ENCODE results near the gene TGFB3.

The TGFB3 gene

DNA sequence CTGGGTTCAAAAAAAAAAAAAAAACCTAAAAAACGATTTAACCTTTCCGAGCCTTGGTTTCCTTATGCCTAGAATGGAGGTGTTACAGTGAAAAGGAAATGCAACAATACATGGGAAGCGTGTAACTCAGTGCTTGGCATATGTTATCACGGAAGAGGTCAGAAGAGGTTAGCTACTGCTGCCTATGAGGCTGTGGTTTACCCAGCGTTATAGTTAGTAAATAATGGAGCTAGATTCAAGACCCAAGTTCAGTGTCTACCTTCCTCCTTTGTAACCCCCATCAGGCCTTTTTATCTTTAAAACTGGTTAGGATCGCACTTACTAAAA is 4.6 kb upstream of the TGFB3 start:
- no peak for DNase-seq

DNA sequence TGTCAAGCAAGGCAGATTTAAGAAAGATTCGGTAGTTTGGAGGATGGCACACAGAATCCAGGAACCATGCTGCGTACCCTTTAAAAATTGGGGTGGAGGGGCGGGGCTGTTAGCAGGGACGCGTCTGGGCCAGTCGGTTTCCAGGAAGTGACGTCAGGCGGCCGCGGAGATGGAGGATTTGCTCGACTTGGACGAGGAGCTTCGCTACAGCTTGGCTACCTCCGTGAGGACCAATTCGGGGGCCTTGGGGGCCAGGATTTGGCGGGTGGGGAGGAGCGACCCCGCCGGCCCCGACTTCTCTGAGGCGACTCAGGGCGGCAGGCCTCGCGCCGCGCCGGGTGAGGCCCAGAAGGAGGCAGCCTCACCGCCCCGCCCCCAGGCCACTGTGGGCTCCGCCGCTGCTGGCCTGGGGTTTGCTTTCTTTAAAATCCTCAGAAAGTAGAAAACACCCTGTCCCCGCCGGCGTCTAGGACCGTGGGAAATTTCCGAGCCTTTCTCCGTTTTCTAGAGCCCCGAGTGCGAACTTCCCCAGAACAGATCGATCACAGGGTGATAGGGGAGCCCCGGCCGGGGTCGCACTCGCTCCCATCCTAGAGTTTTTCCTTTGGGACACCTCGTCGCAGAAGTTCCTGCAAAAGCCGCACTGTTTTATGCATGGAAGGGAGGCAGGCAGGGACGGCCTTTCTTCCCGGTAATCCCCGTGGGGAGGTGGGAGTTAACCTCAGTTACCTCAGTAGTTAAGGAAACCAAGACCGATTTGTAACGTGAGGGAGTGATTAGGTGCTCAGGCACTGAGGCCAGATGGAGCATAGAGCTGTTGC is 4.0 kb upstream of the TGFB3 start, which contains the start of gene IFT43:
TSS of gene IFT43 (plus strand) at position 146 of the 821 bp plus-strand sequence. CDS start at position 170, 24 bp downstream.
- DNase-seq: peak; percentile 81 to 90 (median 88)

DNA sequence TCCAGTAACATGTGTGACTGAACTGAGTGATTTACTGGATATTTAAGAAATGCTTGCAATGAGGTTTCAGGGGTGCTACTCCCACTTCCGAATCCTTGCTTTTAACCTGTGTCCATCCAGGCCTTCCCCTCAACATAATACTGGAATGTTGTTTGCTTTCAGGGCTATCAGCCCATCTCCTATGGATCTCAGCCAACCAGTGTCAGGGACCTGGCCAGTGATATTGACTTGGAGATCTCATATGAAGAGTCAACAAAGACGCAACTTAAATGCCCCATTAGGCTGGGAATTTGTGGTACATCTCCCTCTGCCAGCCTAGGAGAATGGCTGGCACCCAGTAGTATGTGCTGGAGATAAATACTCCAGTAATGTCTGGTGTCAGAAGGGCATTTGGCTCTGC is 2.9 kb upstream of the TGFB3 start:
- DNase-seq: no peak

- DNase-seq: no peak
These were observed 1.2 kb upstream of the TGFB3 start for GRCh38 chr14:75983019-75983358.

- peak; percentile 52 to 87 (median 72) for DNase-seq
These were observed 647 bp upstream of the TGFB3 start for GRCh38 chr14:75982266-75983018.

- no peak for DNase-seq
These were observed 939 bp downstream of the TGFB3 start for GRCh38 chr14:75980856-75981255.

DNA sequence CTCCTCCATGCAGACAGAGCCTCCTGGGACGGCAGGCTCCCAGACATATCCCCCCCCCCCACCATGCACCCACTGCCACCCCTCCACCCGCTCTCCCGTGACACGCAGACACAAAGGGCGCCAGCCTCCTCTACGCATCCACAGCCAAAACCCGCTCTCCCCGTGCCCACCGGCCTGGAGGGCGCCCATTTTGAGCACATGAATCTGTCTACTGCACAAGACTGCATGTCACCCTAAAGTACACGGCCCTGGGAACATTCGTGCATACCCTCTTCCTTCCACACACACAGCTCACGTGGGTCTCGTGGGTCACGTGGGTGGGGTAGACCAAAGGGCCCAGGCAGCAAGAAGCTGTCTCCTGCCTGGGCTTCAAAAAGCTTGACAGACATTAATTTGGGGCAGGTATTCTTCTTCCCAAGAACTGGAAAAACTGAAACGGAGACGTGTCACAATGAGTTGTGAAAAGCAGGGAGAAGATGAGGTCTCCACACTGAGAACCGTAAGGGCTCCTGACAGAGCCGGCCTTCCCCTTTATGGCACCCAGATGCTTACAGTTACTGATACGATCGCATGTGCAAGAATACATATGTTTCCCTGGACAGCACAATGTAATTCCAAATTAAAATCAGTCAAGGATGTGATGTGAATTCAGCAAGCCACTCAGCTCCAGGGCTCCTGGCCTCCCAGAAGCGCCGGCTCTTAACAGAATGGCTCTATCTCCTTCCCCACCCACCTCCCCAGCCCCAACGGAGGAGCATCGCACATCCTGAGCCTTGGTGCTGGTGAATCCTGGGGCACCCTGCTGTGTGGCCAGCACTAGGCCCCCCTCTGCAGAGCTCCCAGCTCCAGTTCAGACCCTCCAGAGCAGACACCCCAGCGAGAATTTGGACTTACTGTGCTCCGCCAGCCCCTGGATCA is 1.9 kb downstream of the TGFB3 start:
- no peak for DNase-seq

DNA sequence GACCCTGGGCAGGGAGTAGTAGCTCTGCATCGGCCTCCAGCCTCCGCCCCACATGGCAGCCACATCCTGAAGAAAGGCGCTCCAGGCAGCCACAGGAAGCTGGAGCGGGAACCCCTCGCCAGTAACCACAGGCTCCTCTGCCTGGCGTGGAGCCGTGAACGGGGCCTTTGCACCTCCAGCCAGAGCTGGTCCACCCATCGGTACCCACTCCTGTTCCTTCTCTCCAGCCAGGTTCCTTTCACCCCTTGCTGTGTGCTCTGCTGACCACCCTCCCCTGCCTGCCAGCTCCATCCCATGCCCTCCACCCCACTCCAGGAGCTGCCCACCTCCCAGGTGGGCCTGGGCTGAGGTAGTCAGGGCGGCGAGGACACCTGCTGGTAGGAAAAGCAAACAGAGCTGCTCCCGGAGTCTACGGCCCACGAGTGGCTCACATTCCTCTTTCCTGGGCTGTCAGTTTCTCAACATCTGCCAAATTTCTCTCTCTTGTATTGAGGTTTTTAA is 2.7 kb downstream of the TGFB3 start:
- DNase-seq: peak in 4 of 6 experiments; percentile 4 to 17 (median 7)

GRCh38 chr14:75978249-75978731 is 3.5 kb downstream of the TGFB3 start:
- peak in 4 of 6 experiments; percentile 11 to 39 (median 24) for DNase-seq

- no peak for DNase-seq
These were observed 4.2 kb downstream of the TGFB3 start for GRCh38 chr14:75977582-75977943.

DNA sequence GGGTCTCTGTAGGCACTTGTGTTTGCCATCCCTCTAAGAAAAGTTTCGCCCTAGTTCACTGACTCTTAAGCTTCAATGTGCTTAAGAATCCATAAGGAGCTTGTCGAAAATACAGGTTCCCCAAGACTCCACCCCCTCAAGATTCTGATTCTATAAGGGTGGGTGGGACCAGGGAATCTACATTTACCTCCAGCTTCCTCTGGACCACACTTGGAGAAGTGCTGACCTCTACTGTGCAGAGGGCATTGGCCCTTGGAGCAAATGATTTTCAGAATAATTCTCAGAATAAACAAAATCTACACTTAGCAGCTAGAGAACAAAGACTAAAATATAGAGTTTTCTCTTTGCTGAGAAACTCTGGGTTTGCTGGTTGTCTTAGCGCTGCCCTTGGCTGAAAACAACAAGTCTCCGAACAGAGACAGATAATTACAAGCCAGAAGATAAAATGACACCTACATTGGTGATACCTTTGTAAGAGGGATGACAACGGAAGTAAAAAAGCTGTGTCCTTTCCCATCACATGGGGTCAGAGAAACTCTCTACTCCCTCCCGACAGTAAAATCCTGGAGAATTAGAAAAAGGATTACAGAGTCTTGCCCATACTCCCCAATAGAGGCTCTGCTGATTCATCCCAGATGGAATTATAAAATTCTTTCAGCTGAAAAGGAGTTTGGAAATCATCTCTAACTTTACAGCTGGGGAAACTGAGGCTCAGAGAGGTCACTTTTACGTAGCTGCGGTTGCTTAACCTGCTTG is 4.8 kb downstream of the TGFB3 start:
- DNase-seq: no peak

DNA sequence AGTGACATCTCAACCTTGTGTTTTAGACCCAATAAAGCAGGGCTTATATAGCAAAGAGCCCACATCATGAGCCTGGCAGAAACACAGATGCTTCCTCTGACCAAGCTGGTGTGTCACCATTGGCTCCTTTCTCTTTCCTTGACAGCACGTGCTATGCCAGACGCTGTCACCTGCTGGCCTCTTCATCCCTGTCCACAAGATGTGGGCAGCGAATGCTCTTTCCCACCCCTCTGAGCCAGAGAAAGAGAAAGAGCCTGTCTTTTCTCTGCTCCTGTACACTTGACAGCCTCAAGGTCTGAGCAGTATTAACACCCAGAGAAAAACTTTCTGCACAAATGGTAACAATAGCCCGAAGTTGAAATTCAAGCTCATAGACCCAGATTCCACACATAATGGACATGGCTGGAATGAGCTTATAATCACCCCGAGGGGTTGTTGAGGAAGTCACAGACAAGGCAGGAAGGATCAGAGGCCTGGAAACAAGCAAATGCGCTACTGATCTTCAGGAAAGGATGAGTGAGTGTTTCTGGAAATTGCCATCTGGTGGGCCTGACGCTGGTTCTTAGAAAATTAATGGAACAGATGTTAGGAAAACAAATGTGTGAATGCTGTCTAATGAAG is 8.9 kb downstream of the TGFB3 start:
- DNase-seq: no peak

- no peak for DNase-seq
These were observed 10.3 kb downstream of the TGFB3 start for GRCh38 chr14:75971509-75971908.

DNA sequence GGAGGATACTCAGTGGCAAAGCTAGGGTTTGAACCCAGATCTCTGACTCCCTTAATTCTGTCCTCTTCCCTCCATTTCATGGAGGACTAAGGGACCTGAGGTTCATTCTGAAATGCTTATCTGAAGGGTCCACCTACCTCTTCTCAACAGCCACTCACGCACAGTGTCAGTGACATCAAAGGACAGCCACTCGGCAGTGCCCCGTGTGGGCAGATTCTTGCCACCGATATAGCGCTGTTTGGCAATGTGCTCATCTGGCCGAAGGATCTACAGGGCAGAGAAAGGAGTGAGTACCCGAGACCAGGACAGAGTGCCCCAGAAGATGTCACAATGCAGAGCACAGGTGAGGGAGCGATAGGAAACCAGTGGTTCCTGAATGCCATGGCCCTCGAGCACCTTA is 10.8 kb downstream of the TGFB3 start:
- no peak for DNase-seq

GRCh38 chr14:75969891-75970290 is 11.9 kb downstream of the TGFB3 start:
- no peak for DNase-seq

- DNase-seq: no peak
These were observed 12.7 kb downstream of the TGFB3 start for GRCh38 chr14:75969126-75969525.

GRCh38 chr14:75968456-75968855 is 13.3 kb downstream of the TGFB3 start:
- DNase-seq: no peak

DNA sequence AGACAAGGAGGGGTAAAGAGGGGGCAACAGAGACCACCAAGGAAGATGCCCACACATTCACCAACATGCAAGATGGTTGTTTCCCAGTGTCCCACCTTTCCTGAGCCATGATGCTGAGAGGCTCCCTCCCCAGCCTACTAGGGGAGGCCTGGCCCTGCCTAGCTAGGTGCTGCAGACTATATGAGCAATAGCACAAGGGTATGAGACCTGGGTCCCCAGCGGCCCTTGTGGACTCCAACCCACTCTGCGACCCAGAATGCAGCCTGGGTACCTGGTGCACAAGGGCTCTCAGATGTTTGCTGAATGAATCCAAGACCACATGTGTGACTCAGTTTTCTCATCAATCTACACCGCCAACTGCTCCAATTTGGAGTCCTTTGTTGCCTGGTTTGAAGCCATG is 13.9 kb downstream of the TGFB3 start:
- no peak for DNase-seq

- DNase-seq: no peak
These were observed 20.1 kb downstream of the TGFB3 start for GRCh38 chr14:75961662-75962061.

DNA sequence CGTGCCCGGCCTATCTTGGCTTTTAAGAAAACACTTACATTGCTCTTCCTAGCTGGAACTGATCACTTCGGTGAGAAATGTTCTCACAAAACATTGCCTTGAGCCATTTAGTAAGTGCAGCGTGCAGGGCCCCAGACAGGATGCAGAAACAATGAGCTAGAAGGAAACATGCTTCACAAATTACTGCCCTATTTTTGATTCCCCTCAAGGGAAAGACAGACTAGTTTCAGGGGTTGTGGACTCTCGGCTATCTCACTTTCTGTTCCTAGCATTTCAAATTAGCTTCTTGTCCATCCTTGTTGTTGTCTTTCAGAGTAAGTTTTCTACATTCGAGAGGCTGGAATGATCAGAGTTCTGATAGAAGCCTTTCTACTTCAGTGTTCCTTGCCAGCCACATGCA is 21.6 kb downstream of the TGFB3 start:
- no peak for DNase-seq

GRCh38 chr14:75959031-75959430 is 22.8 kb downstream of the TGFB3 start:
- DNase-seq: no peak

DNA sequence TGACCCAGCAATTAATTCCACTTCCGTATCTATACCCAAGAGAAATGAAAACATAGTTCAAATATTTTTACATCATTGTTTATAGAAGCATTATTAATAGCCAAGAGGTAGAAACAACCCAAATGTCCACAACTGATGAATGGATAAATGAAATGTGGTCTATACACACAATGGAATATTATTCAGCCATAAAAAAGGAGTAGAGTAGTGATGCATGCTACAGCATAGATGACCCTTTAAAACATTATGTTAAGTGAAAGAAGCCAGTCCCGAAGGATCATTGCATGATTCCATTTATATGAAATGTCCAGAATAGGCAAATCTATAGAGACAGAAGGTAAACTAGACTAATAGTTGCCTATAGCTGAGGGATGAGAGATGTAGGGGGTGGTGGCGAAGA is 29.3 kb downstream of the TGFB3 start:
- no peak for DNase-seq

All from stimulated activated naive CD4-positive, alpha-beta T cell (primary cell).